ENCODE data around the gene COTL1.
A peak's percentile ranks its signal among the peaks of the same experiment; 100 is the strongest.

The COTL1 gene

GRCh38 chr16:84617791-84618580 is at the start of gene COTL1:
COTL1 (minus strand) TSS chr16:84618078; CDS start chr16:84617914, 164 bp downstream.
- DNase-seq: peak; percentile 95

GRCh38 chr16:84665843-84666242 is 48.0 kb upstream of the COTL1 start:
- DNase-seq: no peak

- DNase-seq: no peak
These were observed 47.5 kb upstream of the COTL1 start for GRCh38 chr16:84665359-84665758.

GRCh38 chr16:84663433-84664101 is 45.7 kb upstream of the COTL1 start:
- DNase-seq: no peak

- DNase-seq: no peak
These were observed 44.6 kb upstream of the COTL1 start for GRCh38 chr16:84662471-84662870.

- no peak for DNase-seq
These were observed 43.7 kb upstream of the COTL1 start for GRCh38 chr16:84661418-84662060.

GRCh38 chr16:84660973-84661372 is 43.1 kb upstream of the COTL1 start:
- DNase-seq: no peak

GRCh38 chr16:84659656-84660300 is 41.9 kb upstream of the COTL1 start:
- DNase-seq: no peak

- no peak for DNase-seq
These were observed 40.8 kb upstream of the COTL1 start for GRCh38 chr16:84658690-84659089.

- DNase-seq: no peak
These were observed 39.5 kb upstream of the COTL1 start for GRCh38 chr16:84657229-84657837.

GRCh38 chr16:84656649-84657048 is 38.8 kb upstream of the COTL1 start:
- no peak for DNase-seq

GRCh38 chr16:84654998-84655397 is 37.1 kb upstream of the COTL1 start:
- DNase-seq: no peak

- no peak for DNase-seq
These were observed 36.4 kb upstream of the COTL1 start for GRCh38 chr16:84654238-84654637.

GRCh38 chr16:84652566-84652965 is 34.7 kb upstream of the COTL1 start:
- DNase-seq: peak; percentile 18

- no peak for DNase-seq
These were observed 32.4 kb upstream of the COTL1 start for GRCh38 chr16:84650062-84650991.

GRCh38 chr16:84649511-84649861 is 31.6 kb upstream of the COTL1 start:
- DNase-seq: no peak

GRCh38 chr16:84648595-84649510 is 31.0 kb upstream of the COTL1 start:
- DNase-seq: peak; percentile 30

GRCh38 chr16:84647828-84648594 is 30.1 kb upstream of the COTL1 start, which contains the start of gene KLHL36:
KLHL36 (plus strand) TSS chr16:84648511; CDS start chr16:84650868, 2,357 bp downstream.
- peak; percentile 67 for DNase-seq

GRCh38 chr16:84643674-84644073 is 25.8 kb upstream of the COTL1 start:
- DNase-seq: no peak

GRCh38 chr16:84643180-84643583 is 25.3 kb upstream of the COTL1 start:
- DNase-seq: no peak
